ENCODE results near the gene CASZ1. TPM values are rescaled to one million over a fixed set of nuclear protein-coding genes. Genes with fewer than 3 reads are reported as not detected.

The CASZ1 gene
- total and polyA plus RNA-seq, 9 of the 15 experiments (the other 6 are each of a cell fraction or from before 2014, with no cell fraction given), result 0.01 to 4.0 (median 0.76) TPM; not detected in 1

- TF ChIP-seq ZFP91 (CRISPR knock-in tag; IDR thresholded peaks at IDR 0.05) (no peak), ZNF316 (IDR thresholded peaks at IDR 0.05) (peak; percentile 61), ZNF449 (CRISPR knock-in tag; IDR thresholded peaks at IDR 0.05) (no peak), ZNF274 (IDR thresholded peaks at IDR 0.05; ENCODE audit: borderline replicate concordance, low read depth, low read length) (no peak)
These were observed 105.2 kb downstream of the CASZ1 start (continued) for GRCh38 chr1:10691075-10691739.

GRCh38 chr1:10690484-10690883, 106.0 kb downstream of the CASZ1 start:
- BruUV-seq (replicated peaks), result no TSS peak
- H3K4me1 ChIP-seq (replicated peaks in 1 of 2; ENCODE audit: control insufficient read depth in 2 of 2, insufficient read depth in 2 of 2, low read length in 2 of 2), result peaks cover 3 to 63% of the 10 kb centered on the region in 2 experiments; a peak in 3 of 5 replicates
- H3K4me3 ChIP-seq, result no peak overlapping the region
- intact Hi-C loops (cut with micrococcal nuclease), result loop anchor here (10.0 kb wide), 1 partner anchor 174 kb away; no protein-coding TSS in a partner anchor
- WGBS (ENCODE audit: insufficient coverage, low coverage, missing lambda C conversion rate), result 30% methylated on average over 12 of the region's 17 CpGs
- H3K79me2 ChIP-seq (ENCODE audit: control insufficient read depth, insufficient read depth, low read length), result no peaks in the 10 kb centered on the region
- ChIA-PET POLR2A (no interaction called here), CTCF (ENCODE audit: low intra/inter-chr PET ratio) (no interaction called here)
- peak overlapping the region; percentile 40; the same call in 1 of the 2 replicates for H2AFZ ChIP-seq (ENCODE audit: low read depth, low read length)
- FAIRE-seq, result peak; percentile 91
- H3K27ac ChIP-seq (ENCODE audit: extremely low read depth, low read depth, low read length), result no peak overlapping the region
- in situ Hi-C loops (cut with MboI), result no loop called here
- peak; percentile 74 for ATAC-seq
- H3K27me3 ChIP-seq (ENCODE audit: control insufficient read depth in 2 of 2, insufficient read depth in 2 of 2, low read length in 2 of 2), result peaks cover 0 to under 1% of the 10 kb centered on the region in 2 experiments; a peak in 1 of 5 replicates
- H3K9me1 ChIP-seq (ENCODE audit: control insufficient read depth, insufficient read depth, low read length), result no peaks in the 10 kb centered on the region
- H3K9ac ChIP-seq (ENCODE audit: insufficient read depth in 1 of 2, low read depth in 2 of 2, low read length in 2 of 2), result no peak overlapping the region; a peak in 1 of 4 replicates
- no peaks in the 10 kb centered on the region; the same call in 1 of the 2 replicates for H4K20me1 ChIP-seq (replicated peaks; ENCODE audit: control insufficient read depth, insufficient read depth, low read length)
- H3K9me3 ChIP-seq (replicated peaks; ENCODE audit: control insufficient read depth, insufficient read depth, low read depth, low read length), result no peaks in the 10 kb centered on the region
- no peak overlapping the region for H3K4me2 ChIP-seq (ENCODE audit: insufficient read depth, low read length)
- no peaks in the 10 kb centered on the region for H3K36me3 ChIP-seq (ENCODE audit: control insufficient read depth, insufficient read depth, low read length)
- DNase-seq (ENCODE audit: extremely low read depth in 1 of 4, low spot score in 3 of 4), result peak; percentile 65 to 77 (median 74)
- 0 out of 2 replicates have a peak, but pooled peaks have one; percentile 46 for TF ChIP-seq ZNF583 (CRISPR knock-in tag; IDR thresholded peaks at IDR 0.05)
- no peak for TF ChIP-seq MIER1 (IDR thresholded peaks at IDR 0.05; ENCODE audit: low read depth)
- TF ChIP-seq HLTF (IDR thresholded peaks at IDR 0.05), result no peak
